ENCODE data around the gene ACTR3.
"Not testable (repeated sequence)": the region's sequence is repeated elsewhere in the genome, so short reads cannot be mapped to it uniquely, and the experiment has no call there.

ACTR3 gene

GRCh38 chr2:113889471-113890252 lies at the start of gene ACTR3:
Gene ACTR3, plus strand, starts transcription at chr2:113890089. Its CDS starts 191 bp downstream, at chr2:113890280.
- peak; percentile 95 for DNase-seq

GRCh38 chr2:113840518-113840917 lies 49.4 kb upstream of the ACTR3 start:
- no peak for DNase-seq

- no peak for DNase-seq
Measured at GRCh38 chr2:113842919-113843736, 46.8 kb upstream of the ACTR3 start.

DNA sequence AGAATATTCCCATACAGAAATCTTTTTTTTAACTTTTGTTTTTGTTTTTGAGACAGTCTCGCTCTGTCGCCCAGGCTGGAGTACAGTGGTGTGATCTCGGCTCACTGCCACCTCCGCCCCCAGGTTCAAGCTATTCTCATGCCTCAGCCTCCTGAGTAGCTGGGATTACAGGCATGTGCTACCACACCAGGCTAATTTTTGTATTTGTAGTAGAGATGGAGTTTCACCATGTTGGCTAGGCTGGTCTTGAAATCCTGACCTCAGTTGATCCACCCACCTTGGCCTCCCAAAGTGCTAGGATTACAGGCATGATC lies 46.2 kb upstream of the ACTR3 start:
- not testable (repeated sequence) for DNase-seq

DNA sequence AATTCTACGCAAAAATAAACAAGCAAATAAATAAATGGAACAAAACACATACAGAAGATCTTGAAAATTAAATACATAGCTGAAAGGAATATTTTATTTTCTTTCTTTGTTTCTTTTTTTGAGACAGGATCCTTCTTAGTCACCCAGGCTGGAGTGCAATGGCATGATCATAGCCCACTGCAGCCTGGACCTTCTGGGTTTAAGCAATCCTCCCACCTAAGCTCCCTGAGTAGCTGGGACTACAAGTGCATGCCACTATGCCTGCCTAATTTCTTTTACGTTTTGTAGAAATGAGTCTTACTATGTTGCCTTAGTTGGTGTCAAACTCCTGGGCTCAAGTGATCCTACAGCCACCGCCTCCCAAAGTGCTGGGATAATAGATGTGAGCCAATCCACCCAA lies 44.6 kb upstream of the ACTR3 start:
- DNase-seq = no peak

DNA sequence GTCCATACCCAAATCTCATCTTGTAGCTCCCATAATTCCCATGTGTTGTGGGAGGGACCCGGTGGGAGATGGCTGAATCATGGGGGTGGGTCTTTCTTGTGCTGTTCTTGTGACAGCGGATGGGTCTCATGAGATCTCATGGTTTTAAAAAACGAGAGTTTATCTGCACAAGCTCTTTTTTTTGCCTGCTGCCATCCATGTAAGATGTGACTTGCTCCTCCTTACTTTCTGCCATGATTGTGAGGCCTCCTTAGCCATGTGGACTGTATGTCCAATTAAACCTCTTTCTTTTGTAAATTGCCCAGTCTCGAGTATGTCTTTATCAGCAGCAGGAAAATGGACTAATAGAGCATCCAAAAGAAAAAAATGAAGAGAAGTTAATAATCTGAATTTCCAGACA lies 44.1 kb upstream of the ACTR3 start:
- DNase-seq = not testable (repeated sequence)

DNA sequence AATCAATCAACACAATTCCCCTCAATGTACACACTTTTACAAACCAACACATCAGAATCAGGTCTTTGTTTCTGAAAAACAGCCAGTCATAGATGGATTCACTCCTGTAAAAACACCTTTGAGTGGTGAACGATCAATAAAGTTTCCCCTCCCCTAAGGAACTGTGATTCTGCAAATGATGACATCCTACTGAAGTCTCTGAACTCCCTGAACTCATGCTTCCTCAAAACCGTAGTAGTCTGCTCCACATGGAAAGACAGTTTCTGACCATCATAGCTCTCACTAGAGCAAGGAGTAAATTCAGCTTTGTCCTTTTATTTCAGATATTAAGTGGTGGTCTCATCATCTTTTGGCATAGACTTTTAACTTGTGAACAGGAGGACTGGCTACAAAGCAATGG lies 43.5 kb upstream of the ACTR3 start:
- DNase-seq = no peak

GRCh38 chr2:113847144-113847543 lies 42.7 kb upstream of the ACTR3 start:
- DNase-seq = no peak

DNA sequence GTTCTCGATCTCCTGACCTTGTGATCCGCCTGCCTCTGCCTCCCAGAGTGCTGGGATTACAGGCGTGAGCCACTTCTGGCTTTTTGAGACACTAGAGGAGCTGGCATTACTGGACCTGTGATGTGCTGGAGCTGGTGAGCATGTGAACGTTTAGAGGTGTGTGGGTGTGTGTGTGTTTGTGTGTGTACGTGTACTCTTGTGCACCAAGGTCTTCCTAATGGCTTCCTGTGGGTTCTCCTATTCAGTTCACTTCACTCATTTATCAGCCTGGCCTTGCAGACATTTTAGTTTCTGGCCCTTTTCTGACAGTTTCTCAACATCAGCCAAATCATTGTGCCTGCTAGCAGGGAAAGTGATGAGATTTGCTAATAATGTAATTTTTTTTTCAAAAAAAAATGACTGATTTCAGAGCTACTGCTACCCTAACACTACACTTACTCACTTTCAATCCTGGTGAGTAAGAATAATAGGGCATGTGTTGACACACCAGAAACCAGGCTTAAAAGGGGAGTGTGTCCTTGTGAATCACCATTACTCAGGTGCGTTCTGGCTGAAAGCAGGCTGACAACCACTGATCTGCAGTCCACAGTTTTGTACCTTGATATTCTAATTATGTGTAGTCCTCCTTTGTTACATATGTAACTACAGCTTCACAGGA lies 41.0 kb upstream of the ACTR3 start:
- DNase-seq = no peak

GRCh38 chr2:113850687-113851086 lies 39.2 kb upstream of the ACTR3 start:
- DNase-seq = no peak

GRCh38 chr2:113851640-113852039 lies 38.2 kb upstream of the ACTR3 start:
- DNase-seq = no peak

- no peak for DNase-seq
Measured at GRCh38 chr2:113854208-113854607, 35.7 kb upstream of the ACTR3 start.

GRCh38 chr2:113854970-113855740 lies 34.7 kb upstream of the ACTR3 start:
- DNase-seq = no peak

DNA sequence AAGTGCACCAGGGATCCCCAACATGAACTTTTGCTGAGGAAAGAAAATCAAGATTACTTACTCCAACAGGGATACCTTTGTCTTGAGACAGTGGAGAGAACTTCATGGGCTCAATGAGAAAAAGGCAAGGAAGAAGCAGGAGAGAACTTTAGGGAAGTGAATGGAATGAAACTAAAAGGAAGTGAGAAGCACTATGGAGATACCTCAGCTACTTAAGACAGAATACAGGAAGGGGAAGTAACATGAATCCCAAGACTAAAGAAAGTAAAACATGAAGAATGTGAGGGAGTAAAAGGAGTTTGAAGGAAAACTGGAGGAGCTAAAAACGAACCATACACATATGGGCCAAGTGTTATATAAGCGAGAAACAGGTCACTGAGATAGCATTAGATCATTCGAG lies 32.4 kb upstream of the ACTR3 start:
- no peak for DNase-seq

DNA sequence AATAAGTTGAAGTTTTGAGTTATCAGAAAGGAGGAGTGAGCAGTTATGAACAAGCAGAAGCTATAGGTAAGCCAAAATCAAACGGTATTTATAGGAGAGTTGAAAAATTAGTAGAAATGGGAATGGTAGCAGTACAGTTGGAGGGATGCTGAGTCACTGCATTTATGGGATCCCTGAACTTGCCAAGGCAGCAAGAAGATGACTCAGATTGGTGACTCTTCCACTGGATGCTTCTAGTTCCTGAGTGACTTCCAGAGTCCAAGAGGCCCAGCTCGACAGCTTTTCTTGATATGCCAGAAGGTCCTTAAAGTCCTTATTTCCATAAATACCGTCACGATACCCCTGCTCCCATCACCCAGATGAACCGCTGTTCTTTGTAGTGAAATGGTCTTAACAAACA lies 31.1 kb upstream of the ACTR3 start:
- no peak for DNase-seq

- DNase-seq = no peak
Measured at GRCh38 chr2:113861740-113862139, 28.1 kb upstream of the ACTR3 start.

DNA sequence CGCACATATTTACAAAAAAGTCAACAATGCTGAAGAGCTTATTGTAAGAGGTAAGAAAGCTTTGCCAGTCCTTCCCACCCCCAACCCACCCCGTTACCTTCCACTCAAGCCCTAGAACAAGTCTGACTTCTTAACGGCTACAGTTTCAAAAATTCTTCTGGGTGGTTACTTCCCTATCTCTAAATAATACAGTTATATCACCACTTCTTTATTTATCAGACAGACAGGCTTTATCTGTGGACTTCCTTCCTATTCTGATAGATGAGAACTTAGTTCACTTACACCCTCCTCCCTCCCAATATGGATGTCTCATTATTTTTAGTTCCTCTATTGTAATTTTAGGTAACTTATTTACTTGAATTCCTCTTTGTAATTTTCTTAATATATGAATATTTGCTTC lies 26.7 kb upstream of the ACTR3 start:
- no peak for DNase-seq

- DNase-seq = no peak
Measured at GRCh38 chr2:113867571-113867970, 22.3 kb upstream of the ACTR3 start.

- no peak for DNase-seq
Measured at GRCh38 chr2:113869253-113869652, 20.6 kb upstream of the ACTR3 start.

DNA sequence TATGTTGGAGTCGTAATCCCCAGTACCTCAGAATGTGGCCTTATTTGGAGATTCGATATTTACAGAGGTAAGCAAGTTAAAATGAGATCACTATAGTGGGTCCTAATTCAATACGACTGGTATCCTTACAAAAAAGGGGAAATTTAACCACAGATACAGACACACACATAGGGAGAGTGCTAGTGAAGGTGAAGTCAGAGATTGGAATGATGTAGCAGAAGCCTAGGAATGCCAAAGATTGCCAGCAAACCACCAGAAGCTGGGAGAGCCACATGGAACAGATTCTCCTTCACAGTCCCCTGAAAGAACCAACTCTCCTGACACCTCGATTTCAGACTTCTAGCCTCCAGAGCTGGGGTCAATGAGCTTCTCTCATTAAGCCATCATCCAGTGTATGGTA lies 17.7 kb upstream of the ACTR3 start:
- no peak for DNase-seq

DNA sequence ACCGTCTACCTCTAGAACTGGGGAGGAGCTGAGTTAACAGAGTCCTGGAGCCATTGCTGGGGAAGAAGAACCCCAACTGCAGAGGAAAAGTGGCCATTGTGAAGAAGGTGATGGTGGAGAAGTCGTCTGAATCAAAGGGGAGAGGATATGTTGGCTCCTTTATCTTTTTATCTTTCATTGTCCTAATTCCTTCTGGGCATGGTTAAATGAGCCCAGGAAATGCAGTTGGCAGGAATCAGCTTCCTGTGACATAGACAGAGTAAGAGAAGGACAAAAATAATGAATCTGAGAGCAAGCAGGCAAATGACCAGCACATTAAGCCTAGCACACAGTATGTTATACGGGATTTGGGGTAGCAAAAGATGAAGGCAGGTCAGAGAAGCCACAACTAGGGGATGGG lies 16.0 kb upstream of the ACTR3 start:
- no peak for DNase-seq

DNA sequence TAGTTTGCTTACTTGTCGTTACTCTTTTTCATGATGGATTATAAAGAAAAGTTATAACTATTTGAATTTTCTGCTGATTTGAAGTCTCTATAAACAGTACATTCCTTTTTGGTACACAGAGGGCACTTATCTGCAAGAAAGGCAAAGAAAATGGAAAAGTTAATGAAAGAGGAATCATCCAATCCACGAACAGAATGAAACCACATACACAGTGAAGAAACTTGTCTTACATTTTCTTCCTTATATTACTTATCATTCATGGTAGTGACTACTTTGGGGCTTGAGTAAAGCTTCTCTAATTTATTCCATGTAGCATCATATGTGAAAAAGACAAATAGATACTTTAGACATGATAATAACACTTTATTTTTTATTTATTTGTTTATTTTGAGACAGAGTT lies 14.8 kb upstream of the ACTR3 start:
- no peak for DNase-seq

All from NCI-H2029 (cell line).